Measurements from ENCODE around the gene PTBP1. TPM values are rescaled to one million over a fixed set of nuclear protein-coding genes. Genes with fewer than 3 reads are reported as not detected.

The PTBP1 gene
- total RNA-seq, 2 donors from 2014 or later = 49.4 to 73.9 TPM

DNA sequence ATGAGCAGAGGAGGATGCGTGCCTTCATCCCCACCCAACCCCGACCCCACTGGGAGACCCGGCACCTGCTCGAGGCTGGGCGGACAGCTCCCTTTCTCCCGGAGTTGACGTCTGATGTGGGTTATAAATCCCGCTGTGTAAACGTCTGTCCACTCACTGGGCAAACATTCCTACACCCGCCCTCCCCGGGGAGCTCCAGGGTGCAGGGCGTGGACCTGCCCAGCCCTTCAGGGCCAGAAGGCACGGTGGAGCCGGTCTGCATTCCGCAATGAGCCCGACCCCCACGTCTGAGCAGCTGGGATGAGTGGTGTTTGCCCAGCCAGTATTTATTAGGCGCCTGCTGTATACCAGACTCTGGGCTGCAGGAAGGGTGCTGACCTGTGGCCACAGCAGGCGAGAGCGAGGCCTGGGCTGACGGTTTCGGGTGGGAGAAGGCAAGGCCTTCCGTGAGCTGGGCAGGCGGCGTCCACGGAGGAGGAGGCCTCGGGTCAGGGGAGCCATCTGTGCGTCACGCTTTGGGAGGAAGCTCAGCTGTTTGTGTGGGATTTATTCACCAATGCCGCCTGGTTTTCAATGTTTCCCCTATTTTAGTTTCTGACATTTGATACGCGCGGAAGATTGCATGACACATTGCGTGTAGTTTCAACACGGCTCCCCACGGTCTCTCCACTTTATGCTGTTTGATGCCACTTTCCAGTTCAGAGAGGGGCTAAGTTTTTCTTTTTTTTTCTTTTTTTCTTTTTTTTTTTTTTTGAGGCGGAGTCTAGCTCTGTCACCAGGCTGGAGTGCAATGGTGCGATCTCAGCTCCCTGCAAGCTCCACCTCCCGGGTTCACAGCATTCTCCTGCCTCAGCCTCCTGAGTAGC is 44.4 kb upstream of the PTBP1 start:
- no peak overlapping the region for H3K27ac ChIP-seq
- H3K4me3 ChIP-seq = no peak overlapping the region

DNA sequence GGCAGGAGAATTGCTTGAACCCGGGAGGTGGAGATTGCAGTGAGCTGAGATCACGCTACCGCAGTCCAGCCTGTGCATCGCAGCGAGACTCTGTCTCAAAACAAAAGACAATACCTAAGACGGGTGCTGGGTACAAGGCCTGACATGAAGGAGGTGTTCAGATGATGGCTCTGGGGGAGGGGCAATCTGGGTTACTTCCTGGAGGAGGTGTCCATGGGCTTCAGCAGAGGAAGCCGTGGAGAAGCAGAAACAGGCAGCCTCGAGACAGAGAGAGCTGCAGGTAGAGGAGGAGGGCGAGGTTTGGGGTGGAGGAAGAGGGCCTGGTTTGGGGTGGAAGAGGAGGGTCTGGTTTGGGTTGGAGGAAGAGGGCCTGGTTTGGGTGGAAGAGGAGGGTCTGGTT is 42.7 kb upstream of the PTBP1 start:
- H3K36me3 ChIP-seq = no peaks in the 10 kb centered on the region
- TF ChIP-seq, protein P1, sequence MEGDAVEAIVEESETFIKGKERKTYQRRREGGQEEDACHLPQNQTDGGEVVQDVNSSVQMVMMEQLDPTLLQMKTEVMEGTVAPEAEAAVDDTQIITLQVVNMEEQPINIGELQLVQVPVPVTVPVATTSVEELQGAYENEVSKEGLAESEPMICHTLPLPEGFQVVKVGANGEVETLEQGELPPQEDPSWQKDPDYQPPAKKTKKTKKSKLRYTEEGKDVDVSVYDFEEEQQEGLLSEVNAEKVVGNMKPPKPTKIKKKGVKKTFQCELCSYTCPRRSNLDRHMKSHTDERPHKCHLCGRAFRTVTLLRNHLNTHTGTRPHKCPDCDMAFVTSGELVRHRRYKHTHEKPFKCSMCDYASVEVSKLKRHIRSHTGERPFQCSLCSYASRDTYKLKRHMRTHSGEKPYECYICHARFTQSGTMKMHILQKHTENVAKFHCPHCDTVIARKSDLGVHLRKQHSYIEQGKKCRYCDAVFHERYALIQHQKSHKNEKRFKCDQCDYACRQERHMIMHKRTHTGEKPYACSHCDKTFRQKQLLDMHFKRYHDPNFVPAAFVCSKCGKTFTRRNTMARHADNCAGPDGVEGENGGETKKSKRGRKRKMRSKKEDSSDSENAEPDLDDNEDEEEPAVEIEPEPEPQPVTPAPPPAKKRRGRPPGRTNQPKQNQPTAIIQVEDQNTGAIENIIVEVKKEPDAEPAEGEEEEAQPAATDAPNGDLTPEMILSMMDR (IDR thresholded peaks at IDR 0.05) = no peak
- H3K4me3 ChIP-seq = no peak overlapping the region
- H3K27ac ChIP-seq = no peak overlapping the region
- H3K4me1 ChIP-seq = no peaks in the 10 kb centered on the region
- H3K27me3 ChIP-seq = no peaks in the 10 kb centered on the region
- DNase-seq (ENCODE audit: low spot score) = no peak
- H3K9me3 ChIP-seq = peaks cover 0 to 10% of the 10 kb centered on the region in 2 donors

More for the DNA sequence above, 44.4 kb upstream of the PTBP1 start:
- TF ChIP-seq, protein P1 (IDR thresholded peaks at IDR 0.05) = no peak
- DNase-seq (ENCODE audit: low spot score) = peak; percentile 62
- Histone ChIP-seq H3K9me3 (peaks cover under 1 to 4% of the 10 kb centered on the region in 2 donors), H3K36me3 (no peaks in the 10 kb centered on the region), H3K4me1 (no peaks in the 10 kb centered on the region), H3K27me3 (no peaks in the 10 kb centered on the region)

DNA sequence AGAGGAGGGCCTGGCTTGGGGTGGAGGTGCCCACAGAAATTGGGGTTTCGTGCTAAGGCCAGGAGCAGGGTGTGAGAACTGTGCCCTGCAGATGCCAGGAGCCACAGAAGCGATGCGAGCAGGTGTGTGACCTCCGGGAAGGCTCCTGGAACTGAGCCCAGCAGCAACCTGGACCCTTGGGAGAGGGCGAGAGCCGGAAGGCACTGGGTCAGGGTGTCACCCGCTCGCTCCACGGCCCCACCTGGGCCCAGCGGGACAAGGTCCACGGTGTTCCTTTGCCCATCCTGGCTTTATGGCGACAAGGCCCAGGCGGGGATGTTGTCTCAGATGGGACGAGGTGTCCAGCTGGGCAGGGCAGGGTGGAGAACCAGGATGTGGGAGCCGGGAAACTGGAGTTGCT is 42.2 kb upstream of the PTBP1 start:
- H3K4me1 ChIP-seq = no peaks in the 10 kb centered on the region
- DNase-seq (ENCODE audit: low spot score) = no peak
- H3K36me3 ChIP-seq = no peaks in the 10 kb centered on the region
- no peak overlapping the region for H3K4me3 ChIP-seq
- H3K27ac ChIP-seq = no peak overlapping the region
- no peaks in the 10 kb centered on the region for H3K27me3 ChIP-seq
- TF ChIP-seq, protein P1 (IDR thresholded peaks at IDR 0.05) = no peak
- peaks cover 0 to 10% of the 10 kb centered on the region in 2 donors for H3K9me3 ChIP-seq

DNA sequence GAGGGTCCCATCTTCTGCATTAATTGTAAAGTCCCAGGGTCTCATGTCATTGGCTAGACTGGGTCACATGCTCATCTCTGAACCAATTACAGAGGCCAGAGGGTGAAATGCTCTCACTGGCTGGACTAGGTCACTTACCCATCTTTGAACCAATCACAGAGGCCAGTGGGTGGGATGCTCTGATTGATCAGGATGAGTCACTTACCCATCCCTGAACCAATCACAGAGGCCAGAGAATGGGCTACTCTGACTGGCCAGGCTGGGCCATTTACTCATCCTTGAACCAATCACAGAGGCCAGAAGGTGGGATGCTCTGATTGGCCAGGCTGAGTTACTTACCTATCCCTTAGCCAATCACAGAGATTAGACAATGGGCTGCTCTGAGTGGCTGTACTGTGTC is 41.0 kb upstream of the PTBP1 start:
- Histone ChIP-seq H3K9me3 (peaks cover 0 to 10% of the 10 kb centered on the region in 2 donors), H3K27ac (no peak overlapping the region), H3K4me1 (no peaks in the 10 kb centered on the region), H3K36me3 (no peaks in the 10 kb centered on the region), H3K27me3 (no peaks in the 10 kb centered on the region), H3K4me3 (no peak overlapping the region)
- TF ChIP-seq, protein P1 (IDR thresholded peaks at IDR 0.05) = no peak
- DNase-seq (ENCODE audit: low spot score) = no peak

DNA sequence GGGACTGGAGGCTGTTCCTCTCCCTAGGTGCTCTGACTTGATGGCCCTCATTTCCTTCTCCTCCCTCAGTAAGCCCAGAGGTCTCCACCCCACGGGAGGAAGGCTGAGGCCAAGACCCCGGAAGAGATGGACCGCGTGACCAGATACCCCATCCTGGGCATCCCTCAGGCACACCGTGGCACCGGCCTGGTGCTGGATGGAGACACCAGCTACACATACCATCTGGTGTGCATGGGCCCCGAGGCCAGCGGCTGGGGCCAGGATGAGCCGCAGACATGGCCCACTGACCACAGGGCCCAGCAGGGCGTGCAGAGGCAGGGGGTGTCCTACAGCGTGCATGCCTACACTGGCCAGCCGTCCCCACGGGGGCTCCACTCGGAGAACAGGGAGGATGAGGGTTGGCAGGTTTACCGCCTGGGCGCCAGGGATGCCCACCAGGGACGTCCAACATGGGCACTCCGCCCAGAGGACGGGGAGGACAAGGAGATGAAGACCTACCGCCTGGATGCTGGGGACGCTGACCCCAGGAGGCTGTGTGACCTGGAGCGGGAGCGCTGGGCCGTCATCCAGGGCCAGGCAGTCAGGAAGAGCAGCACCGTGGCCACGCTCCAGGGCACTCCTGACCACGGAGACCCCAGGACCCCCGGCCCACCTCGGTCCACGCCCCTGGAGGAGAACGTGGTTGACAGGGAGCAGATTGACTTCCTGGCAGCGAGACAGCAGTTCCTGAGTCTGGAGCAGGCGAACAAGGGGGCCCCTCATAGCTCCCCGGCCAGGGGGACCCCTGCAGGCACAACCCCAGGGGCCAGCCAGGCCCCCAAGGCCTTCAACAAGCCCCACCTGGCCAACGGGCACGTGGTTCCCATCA is 40.2 kb upstream of the PTBP1 start:
- no peak for DNase-seq (ENCODE audit: low spot score)
- Histone ChIP-seq H3K4me1 (no peaks in the 10 kb centered on the region), H3K36me3 (no peaks in the 10 kb centered on the region), H3K9me3 (peaks cover 0 to 10% of the 10 kb centered on the region in 2 donors), H3K27ac (no peak overlapping the region), H3K4me3 (no peak overlapping the region), H3K27me3 (no peaks in the 10 kb centered on the region)
- TF ChIP-seq, protein P1 (IDR thresholded peaks at IDR 0.05) = no peak

All from right atrium auricular region (tissue), 2 donors.